ENCODE measurements around the gene IMPDH1.
A peak's percentile ranks its signal among the peaks of the same experiment; 100 is the strongest.

DNA sequence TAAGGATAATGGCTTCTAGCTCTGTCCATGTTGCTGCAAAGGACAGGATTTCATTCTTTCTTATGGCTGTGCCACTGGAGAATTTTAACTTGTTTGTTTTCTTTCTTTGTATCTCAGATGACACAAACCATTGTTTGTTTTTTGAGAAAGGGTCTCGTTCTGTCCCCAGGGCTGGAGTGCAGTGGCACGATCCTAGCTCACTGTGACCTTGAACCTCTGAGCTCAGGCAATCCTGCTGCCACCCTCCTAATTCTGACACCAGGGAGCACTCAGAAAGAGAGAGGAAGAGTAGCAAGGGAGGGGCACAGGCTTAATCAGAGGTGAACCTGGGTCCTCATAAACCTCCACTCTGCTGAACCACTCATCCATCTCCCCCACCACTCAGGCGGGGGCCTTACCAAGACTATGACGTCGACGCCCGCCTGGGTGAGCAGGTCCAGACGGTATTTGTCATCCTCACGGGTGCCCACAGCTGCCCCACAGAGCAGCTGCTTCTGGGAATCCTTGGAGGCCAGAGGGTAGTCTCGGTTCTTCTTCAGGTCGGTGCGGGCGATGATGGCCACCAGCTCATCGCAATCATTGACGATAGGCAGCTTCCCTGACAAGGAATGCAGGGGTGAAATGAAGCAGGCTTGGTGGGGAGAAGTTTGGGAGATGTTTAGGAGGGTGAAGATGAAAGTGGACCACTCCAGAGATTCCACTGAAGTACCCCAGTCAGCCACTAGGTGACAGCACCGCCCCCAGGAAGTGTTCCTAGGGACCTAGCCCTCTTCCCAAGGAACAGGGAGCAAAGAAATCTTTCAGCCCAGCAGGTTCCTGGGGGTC, 11.6 kb downstream of the IMPDH1 start:
- TF ChIP-seq, protein P1, sequence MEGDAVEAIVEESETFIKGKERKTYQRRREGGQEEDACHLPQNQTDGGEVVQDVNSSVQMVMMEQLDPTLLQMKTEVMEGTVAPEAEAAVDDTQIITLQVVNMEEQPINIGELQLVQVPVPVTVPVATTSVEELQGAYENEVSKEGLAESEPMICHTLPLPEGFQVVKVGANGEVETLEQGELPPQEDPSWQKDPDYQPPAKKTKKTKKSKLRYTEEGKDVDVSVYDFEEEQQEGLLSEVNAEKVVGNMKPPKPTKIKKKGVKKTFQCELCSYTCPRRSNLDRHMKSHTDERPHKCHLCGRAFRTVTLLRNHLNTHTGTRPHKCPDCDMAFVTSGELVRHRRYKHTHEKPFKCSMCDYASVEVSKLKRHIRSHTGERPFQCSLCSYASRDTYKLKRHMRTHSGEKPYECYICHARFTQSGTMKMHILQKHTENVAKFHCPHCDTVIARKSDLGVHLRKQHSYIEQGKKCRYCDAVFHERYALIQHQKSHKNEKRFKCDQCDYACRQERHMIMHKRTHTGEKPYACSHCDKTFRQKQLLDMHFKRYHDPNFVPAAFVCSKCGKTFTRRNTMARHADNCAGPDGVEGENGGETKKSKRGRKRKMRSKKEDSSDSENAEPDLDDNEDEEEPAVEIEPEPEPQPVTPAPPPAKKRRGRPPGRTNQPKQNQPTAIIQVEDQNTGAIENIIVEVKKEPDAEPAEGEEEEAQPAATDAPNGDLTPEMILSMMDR (IDR thresholded peaks at IDR 0.05) = peak in 3 of 4 experiments; percentile 82 to 97 (median 96)
- TF ChIP-seq POLR2AphosphoS5 (IDR thresholded peaks at IDR 0.05) = no peak
- TF ChIP-seq POLR2A (IDR thresholded peaks at IDR 0.05) = no peak
- TF ChIP-seq EP300 (IDR thresholded peaks at IDR 0.05) = no peak
